HG03139 (cell line): ENCODE results near the gene CEP170.
"Not testable (repeated sequence)": the region's sequence is repeated elsewhere in the genome, so short reads cannot be mapped to it uniquely, and the experiment has no call there.

ENCODE experiments used
- ATAC-seq: cut with Tn5 transposase; IDR thresholded peaks from one replicate; pipeline ENCODE4 v1.9.1; 2021; ENCODE audit not compliant: unreplicated experiment

The CEP170 gene

GRCh38 chr1:243236604-243237252 lies 18.4 kb downstream of the CEP170 start:
- no peak for ATAC-seq

GRCh38 chr1:243234978-243235647 lies 20.0 kb downstream of the CEP170 start:
- no peak for ATAC-seq

GRCh38 chr1:243233908-243234307 lies 21.2 kb downstream of the CEP170 start:
- ATAC-seq = no peak

- no peak for ATAC-seq
Measured at GRCh38 chr1:243230914-243231313, 24.2 kb downstream of the CEP170 start.

GRCh38 chr1:243229526-243229925 lies 25.6 kb downstream of the CEP170 start:
- no peak for ATAC-seq

- ATAC-seq = no peak
Measured at GRCh38 chr1:243227622-243228021, 27.5 kb downstream of the CEP170 start.

- no peak for ATAC-seq
Measured at GRCh38 chr1:243218059-243218458, 37.0 kb downstream of the CEP170 start.

GRCh38 chr1:243217349-243217748 lies 37.7 kb downstream of the CEP170 start:
- ATAC-seq = no peak

GRCh38 chr1:243216741-243217140 lies 38.3 kb downstream of the CEP170 start:
- no peak for ATAC-seq

GRCh38 chr1:243215276-243215875 lies 39.7 kb downstream of the CEP170 start:
- ATAC-seq = not testable (repeated sequence)

- no peak for ATAC-seq
Measured at GRCh38 chr1:243213045-243213787, 41.9 kb downstream of the CEP170 start.

- not testable (repeated sequence) for ATAC-seq
Measured at GRCh38 chr1:243211984-243212383, 43.1 kb downstream of the CEP170 start.

GRCh38 chr1:243205026-243205501 lies 50.0 kb downstream of the CEP170 start:
- ATAC-seq = not testable (repeated sequence)

GRCh38 chr1:243204336-243204735 lies 50.7 kb downstream of the CEP170 start:
- not testable (repeated sequence) for ATAC-seq

GRCh38 chr1:243203196-243203595 lies 51.9 kb downstream of the CEP170 start:
- ATAC-seq = not testable (repeated sequence)

- not testable (repeated sequence) for ATAC-seq
Measured at GRCh38 chr1:243201316-243201715, 53.8 kb downstream of the CEP170 start.

- ATAC-seq = not testable (repeated sequence)
Measured at GRCh38 chr1:243197524-243197923, 57.6 kb downstream of the CEP170 start.

- not testable (repeated sequence) for ATAC-seq
Measured at GRCh38 chr1:243193330-243193729, 61.8 kb downstream of the CEP170 start.

GRCh38 chr1:243186201-243186995 lies 68.7 kb downstream of the CEP170 start:
- not testable (repeated sequence) for ATAC-seq

- not testable (repeated sequence) for ATAC-seq
Measured at GRCh38 chr1:243184787-243185186, 70.3 kb downstream of the CEP170 start.
